ENCODE results near the gene CX3CR1.
"Not testable (repeated sequence)": the region's sequence is repeated elsewhere in the genome, so short reads cannot be mapped to it uniquely, and the experiment has no call there.

Gene CX3CR1

DNA sequence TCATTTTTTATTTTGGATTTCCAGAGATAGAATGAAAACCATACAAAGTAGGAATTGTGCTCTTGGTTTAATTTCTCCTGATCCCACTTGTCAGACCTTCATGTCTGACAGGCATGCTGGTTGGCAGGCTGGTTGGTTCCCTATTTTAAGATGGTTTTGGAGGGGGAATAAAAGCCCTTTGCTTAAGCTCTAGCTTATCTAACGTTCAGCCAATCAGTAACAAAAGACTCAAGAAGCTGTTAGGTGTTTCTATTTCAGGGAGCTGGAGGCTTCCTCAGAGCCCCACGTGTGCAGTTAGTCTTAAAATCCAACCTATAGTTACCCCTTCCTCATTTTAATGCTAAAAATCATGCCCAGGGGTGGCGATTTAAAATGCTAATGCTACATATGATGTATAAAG, 47.0 kb downstream of the CX3CR1 start:
- TF ChIP-seq CTCF (IDR thresholded peaks at IDR 0.05; ENCODE audit: control insufficient read depth, insufficient read depth, low read depth, low read length, missing control alignments): no peak
- no peak overlapping the region for H3K4me3 ChIP-seq (ENCODE audit: control insufficient read depth, low read depth, low read length)
- no peak for DNase-seq (ENCODE audit: low read depth)

DNA sequence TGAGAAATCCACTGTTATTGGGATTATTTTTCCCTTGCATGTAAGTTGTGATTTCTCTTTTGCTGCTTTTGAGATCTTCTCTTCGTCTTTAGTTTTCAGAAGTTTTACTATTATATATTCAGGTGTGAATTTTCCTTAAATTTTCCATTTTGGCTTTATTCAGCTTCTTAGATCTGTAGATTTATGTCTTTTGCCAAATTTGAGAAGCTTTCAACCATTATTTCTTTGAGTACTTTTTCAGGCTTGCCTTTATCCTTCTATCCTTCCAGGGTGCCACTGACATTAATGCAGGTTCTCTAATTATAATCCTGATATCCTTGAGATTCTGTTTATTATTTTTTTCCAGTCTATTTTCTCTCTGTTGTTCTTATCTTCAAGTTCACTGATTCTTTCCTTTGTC, 49.4 kb downstream of the CX3CR1 start:
- TF ChIP-seq CTCF (IDR thresholded peaks at IDR 0.05; ENCODE audit: control insufficient read depth, insufficient read depth, low read depth, low read length, missing control alignments): no peak
- no peak overlapping the region for H3K4me3 ChIP-seq (ENCODE audit: control insufficient read depth, low read depth, low read length)
- DNase-seq (ENCODE audit: low read depth): no peak

- no peak for DNase-seq (ENCODE audit: low read depth)
- no peak overlapping the region for H3K4me3 ChIP-seq (ENCODE audit: control insufficient read depth, low read depth, low read length)
- TF ChIP-seq CTCF (IDR thresholded peaks at IDR 0.05; ENCODE audit: control insufficient read depth, insufficient read depth, low read depth, low read length, missing control alignments): no peak
Measured at GRCh38 chr3:39228496-39228895, 51.3 kb downstream of the CX3CR1 start.

- H3K4me3 ChIP-seq (ENCODE audit: control insufficient read depth, low read depth, low read length); DNase-seq (ENCODE audit: low read depth): not testable (repeated sequence)
Measured at GRCh38 chr3:39227596-39227995, 52.2 kb downstream of the CX3CR1 start.

DNA sequence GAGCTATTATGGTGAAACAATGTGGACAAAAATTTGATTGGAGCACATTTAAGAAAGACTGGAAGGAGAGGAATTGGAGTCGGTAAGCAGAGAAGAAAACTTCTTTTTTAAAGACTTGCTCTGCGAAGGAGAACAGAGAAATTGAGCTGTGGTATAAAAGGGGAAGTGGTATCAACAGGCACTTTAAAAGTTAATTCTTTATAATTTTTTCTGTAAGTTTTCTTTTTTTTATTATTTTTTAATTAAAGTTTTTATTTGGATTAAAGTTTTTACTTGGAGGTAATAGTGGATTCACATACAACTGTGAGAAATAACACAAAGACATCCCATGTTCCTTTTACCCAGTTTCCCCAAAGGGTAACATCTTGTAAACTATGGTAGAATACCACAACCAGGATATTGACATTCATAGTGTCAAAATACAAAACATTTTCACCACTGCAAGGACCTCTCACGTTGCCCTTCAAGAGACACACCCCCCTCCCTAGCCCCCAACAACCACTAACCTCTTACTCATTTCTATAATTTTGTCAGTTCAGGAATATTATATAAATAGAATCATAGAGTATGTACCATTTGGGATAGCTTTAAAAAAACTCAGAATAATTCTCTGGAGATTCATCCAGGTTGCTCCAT, 53.6 kb downstream of the CX3CR1 start:
- H3K4me3 ChIP-seq (ENCODE audit: control insufficient read depth, low read depth, low read length): no peak overlapping the region
- TF ChIP-seq CTCF (IDR thresholded peaks at IDR 0.05; ENCODE audit: control insufficient read depth, insufficient read depth, low read depth, low read length, missing control alignments): no peak
- no peak for DNase-seq (ENCODE audit: low read depth)

DNA sequence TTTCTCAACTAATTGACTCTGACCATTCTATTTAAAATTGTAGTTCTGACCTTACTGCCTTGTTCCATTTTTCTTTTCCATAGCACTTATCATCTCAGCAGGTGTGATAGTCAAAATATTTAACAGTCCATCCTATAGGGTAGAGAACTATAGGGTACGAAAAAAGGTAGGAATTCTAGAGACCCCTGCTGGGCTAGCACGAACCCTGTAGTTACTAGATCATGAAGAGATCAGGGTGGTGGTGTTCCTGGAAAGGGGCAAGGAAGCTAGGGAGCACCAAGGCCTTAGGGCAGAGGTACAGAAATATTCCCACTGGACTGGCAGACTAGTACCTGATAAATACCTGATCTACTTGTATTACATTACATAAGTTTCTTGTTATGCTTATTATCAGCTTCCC, 55.5 kb downstream of the CX3CR1 start:
- H3K4me3 ChIP-seq (ENCODE audit: control insufficient read depth, low read depth, low read length): no peak overlapping the region
- DNase-seq (ENCODE audit: low read depth): no peak
- no peak for TF ChIP-seq CTCF (IDR thresholded peaks at IDR 0.05; ENCODE audit: control insufficient read depth, insufficient read depth, low read depth, low read length, missing control alignments)

DNA sequence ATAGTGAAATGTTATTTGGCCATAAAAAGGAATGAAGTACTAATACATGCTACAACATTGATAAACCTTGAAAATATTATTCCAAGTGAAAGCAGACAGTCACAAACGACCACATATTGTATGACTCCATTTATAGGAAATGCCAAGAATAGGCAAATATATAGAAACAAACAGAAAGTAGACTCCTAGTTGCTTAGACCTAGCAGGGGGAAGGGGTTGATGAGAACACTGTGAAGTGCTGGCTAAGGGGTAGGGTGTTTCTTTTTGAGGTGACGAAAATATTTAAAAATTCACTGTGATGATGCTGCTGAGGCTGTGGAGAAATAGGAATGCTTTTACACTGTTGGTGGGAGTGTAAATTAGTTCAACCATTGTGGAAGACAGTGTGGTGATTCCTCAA, 56.9 kb downstream of the CX3CR1 start:
- no peak overlapping the region for H3K4me3 ChIP-seq (ENCODE audit: control insufficient read depth, low read depth, low read length)
- DNase-seq (ENCODE audit: low read depth): no peak
- TF ChIP-seq CTCF (IDR thresholded peaks at IDR 0.05; ENCODE audit: control insufficient read depth, insufficient read depth, low read depth, low read length, missing control alignments): no peak
